ENCODE results near the gene ARSG. TPM values are rescaled to one million over a fixed set of nuclear protein-coding genes. Genes with fewer than 3 reads are reported as not detected.

ARSG gene
- total and polyA plus RNA-seq, 2 of the 13 experiments (the other 11 are each of a cell fraction or from before 2014, with no cell fraction given) = 3.7 to 15.2 TPM

DNA sequence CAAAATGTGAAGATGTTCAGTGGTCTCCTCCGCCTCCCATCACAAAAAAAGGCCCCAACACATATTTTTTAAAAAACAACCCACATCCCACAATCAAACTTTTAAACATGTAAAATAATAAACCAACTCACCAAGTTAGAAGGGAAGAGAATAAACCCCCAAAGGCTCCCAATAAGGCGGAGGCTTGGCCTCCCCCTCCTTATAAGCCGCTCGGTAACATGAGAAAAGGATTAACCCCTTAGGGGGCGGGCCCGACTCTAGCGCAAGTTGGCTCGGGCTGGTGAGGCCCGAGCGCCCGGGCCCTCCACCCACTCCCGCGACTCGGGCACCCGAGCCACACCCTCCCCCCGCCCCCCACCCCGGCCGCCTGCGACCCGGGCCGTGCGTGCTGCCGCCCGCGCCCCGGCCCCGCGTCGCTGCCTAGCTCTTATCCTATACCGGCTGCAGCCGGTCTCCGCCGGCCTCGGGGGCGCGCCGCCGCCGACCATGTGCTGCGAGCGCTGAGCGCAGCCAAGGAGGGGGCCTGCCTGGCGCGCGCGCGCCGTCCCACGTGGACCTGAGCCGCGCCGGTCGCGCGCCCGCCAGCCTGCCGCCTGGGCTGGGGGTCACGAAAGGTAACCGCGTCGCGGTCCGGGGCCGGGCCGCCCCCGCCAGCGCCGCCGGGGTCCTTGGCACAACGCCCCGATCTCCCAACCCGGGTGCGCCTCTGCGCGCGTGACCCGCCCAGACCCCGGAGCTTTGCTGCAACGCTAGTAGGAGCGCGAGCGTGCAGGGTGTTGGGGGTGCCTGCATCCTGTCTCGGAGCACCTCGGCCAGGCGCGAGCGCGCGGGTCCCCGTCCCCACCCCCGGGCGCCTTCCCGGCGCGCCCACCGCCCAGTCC is at the start of gene ARSG, which contains the start of gene SLC16A6 (continued):
- TF ChIP-seq, protein P1, sequence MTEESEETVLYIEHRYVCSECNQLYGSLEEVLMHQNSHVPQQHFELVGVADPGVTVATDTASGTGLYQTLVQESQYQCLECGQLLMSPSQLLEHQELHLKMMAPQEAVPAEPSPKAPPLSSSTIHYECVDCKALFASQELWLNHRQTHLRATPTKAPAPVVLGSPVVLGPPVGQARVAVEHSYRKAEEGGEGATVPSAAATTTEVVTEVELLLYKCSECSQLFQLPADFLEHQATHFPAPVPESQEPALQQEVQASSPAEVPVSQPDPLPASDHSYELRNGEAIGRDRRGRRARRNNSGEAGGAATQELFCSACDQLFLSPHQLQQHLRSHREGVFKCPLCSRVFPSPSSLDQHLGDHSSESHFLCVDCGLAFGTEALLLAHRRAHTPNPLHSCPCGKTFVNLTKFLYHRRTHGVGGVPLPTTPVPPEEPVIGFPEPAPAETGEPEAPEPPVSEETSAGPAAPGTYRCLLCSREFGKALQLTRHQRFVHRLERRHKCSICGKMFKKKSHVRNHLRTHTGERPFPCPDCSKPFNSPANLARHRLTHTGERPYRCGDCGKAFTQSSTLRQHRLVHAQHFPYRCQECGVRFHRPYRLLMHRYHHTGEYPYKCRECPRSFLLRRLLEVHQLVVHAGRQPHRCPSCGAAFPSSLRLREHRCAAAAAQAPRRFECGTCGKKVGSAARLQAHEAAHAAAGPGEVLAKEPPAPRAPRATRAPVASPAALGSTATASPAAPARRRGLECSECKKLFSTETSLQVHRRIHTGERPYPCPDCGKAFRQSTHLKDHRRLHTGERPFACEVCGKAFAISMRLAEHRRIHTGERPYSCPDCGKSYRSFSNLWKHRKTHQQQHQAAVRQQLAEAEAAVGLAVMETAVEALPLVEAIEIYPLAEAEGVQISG (CRISPR knock-in tag; IDR thresholded peaks at IDR 0.05) = peak; percentile 60
- TF ChIP-seq ZFP82 (CRISPR knock-in tag; IDR thresholded peaks at IDR 0.05; ENCODE audit: borderline replicate concordance) (no peak), ZNF460 (CRISPR knock-in tag; IDR thresholded peaks at IDR 0.05; ENCODE audit: borderline replicate concordance) (no peak), NKX3-1 (CRISPR knock-in tag; IDR thresholded peaks at IDR 0.05) (0 out of 2 replicates have a peak, but pooled peaks have one; percentile 77), ZFP41 (CRISPR knock-in tag; IDR thresholded peaks at IDR 0.05; ENCODE audit: borderline replicate concordance) (no peak), ZBTB1 (CRISPR knock-in tag; IDR thresholded peaks at IDR 0.05; ENCODE audit: borderline replicate concordance) (no peak), MAFG (CRISPR knock-in tag; IDR thresholded peaks at IDR 0.05) (no peak), GABPB1 (CRISPR knock-in tag; IDR thresholded peaks at IDR 0.05) (no peak), POLR2AphosphoS2 (IDR thresholded peaks at IDR 0.05; ENCODE audit: low read depth, low read length) (no peak), SP1 (IDR thresholded peaks at IDR 0.05) (no peak), SP1 (CRISPR knock-in tag; IDR thresholded peaks at IDR 0.05) (no peak), BCL6 (CRISPR knock-in tag; IDR thresholded peaks at IDR 0.05) (no peak), HNRNPLL (IDR thresholded peaks at IDR 0.05; ENCODE audit: low read depth, low read length, poor library complexity, severe bottlenecking) (no peak), PHF8 (CRISPR knock-in tag; IDR thresholded peaks at IDR 0.05) (no peak)
- TF ChIP-seq, protein P2, sequence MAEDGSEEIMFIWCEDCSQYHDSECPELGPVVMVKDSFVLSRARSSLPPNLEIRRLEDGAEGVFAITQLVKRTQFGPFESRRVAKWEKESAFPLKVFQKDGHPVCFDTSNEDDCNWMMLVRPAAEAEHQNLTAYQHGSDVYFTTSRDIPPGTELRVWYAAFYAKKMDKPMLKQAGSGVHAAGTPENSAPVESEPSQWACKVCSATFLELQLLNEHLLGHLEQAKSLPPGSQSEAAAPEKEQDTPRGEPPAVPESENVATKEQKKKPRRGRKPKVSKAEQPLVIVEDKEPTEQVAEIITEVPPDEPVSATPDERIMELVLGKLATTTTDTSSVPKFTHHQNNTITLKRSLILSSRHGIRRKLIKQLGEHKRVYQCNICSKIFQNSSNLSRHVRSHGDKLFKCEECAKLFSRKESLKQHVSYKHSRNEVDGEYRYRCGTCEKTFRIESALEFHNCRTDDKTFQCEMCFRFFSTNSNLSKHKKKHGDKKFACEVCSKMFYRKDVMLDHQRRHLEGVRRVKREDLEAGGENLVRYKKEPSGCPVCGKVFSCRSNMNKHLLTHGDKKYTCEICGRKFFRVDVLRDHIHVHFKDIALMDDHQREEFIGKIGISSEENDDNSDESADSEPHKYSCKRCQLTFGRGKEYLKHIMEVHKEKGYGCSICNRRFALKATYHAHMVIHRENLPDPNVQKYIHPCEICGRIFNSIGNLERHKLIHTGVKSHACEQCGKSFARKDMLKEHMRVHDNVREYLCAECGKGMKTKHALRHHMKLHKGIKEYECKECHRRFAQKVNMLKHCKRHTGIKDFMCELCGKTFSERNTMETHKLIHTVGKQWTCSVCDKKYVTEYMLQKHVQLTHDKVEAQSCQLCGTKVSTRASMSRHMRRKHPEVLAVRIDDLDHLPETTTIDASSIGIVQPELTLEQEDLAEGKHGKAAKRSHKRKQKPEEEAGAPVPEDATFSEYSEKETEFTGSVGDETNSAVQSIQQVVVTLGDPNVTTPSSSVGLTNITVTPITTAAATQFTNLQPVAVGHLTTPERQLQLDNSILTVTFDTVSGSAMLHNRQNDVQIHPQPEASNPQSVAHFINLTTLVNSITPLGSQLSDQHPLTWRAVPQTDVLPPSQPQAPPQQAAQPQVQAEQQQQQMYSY (CRISPR knock-in tag; IDR thresholded peaks at IDR 0.05) = 0 out of 2 replicates have a peak, but pooled peaks have one; percentile 29
- TF ChIP-seq, protein P3, sequence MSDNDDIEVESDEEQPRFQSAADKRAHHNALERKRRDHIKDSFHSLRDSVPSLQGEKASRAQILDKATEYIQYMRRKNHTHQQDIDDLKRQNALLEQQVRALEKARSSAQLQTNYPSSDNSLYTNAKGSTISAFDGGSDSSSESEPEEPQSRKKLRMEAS (IDR thresholded peaks at IDR 0.05) = peak; percentile 97
- TF ChIP-seq, protein P4, sequence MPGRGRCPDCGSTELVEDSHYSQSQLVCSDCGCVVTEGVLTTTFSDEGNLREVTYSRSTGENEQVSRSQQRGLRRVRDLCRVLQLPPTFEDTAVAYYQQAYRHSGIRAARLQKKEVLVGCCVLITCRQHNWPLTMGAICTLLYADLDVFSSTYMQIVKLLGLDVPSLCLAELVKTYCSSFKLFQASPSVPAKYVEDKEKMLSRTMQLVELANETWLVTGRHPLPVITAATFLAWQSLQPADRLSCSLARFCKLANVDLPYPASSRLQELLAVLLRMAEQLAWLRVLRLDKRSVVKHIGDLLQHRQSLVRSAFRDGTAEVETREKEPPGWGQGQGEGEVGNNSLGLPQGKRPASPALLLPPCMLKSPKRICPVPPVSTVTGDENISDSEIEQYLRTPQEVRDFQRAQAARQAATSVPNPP (CRISPR knock-in tag; IDR thresholded peaks at IDR 0.05) = no peak
- TF ChIP-seq, protein P5, sequence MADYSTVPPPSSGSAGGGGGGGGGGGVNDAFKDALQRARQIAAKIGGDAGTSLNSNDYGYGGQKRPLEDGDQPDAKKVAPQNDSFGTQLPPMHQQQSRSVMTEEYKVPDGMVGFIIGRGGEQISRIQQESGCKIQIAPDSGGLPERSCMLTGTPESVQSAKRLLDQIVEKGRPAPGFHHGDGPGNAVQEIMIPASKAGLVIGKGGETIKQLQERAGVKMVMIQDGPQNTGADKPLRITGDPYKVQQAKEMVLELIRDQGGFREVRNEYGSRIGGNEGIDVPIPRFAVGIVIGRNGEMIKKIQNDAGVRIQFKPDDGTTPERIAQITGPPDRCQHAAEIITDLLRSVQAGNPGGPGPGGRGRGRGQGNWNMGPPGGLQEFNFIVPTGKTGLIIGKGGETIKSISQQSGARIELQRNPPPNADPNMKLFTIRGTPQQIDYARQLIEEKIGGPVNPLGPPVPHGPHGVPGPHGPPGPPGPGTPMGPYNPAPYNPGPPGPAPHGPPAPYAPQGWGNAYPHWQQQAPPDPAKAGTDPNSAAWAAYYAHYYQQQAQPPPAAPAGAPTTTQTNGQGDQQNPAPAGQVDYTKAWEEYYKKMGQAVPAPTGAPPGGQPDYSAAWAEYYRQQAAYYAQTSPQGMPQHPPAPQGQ (CRISPR knock-in tag; IDR thresholded peaks at IDR 0.05; ENCODE audit: borderline replicate concordance) = peak; percentile 81; the same call in 1 of the 2 replicates
